ENCODE measurements around the gene SMC4. TPM values are rescaled to one million over a fixed set of nuclear protein-coding genes. Genes with fewer than 3 reads are reported as not detected.
A peak's percentile ranks its signal among the peaks of the same experiment; 100 is the strongest.
"Not testable (repeated sequence)": the region's sequence is repeated elsewhere in the genome, so short reads cannot be mapped to it uniquely, and the experiment has no call there.

Gene SMC4
- polyA plus RNA-seq (ENCODE audit: insufficient read depth in 1 of 5, insufficient read length in 5 of 5, low replicate concordance in 1 of 5) = 100 to 1,000 TPM in 4 of 5 donors, 10 to 100 TPM in 1; 72.9 to 268 (median 189) TPM
- long read RNA-seq, donor 1, full-length matches to known transcripts = 9 of 71 reads
- long read RNA-seq, donor 1, partial matches to known transcripts = 62 of 71 reads
- long read RNA-seq, donor 1, other reads (novel, unspliced or antisense) = 0 of 71 reads
- long read RNA-seq, donor 2, full-length matches to known transcripts = 5 of 29 reads
- long read RNA-seq, donor 2, partial matches to known transcripts = 24 of 29 reads
- long read RNA-seq, donor 2, other reads (novel, unspliced or antisense) = 0 of 29 reads
- long read RNA-seq, donor 3, full-length matches to known transcripts = 8 of 23 reads
- long read RNA-seq, donor 3, partial matches to known transcripts = 15 of 23 reads
- long read RNA-seq, donor 3, other reads (novel, unspliced or antisense) = 0 of 23 reads
- long read RNA-seq, donor 4, transcript SMC4-223 (2 exons, 457 nt) = major isoform, 6 of 62 reads
- long read RNA-seq, donor 4, partial matches to known transcripts = 51 of 62 reads
- long read RNA-seq, donor 4, other reads (novel, unspliced or antisense) = 0 of 62 reads
- long read RNA-seq, donor 5, full-length matches to known transcripts = 12 of 103 reads
- long read RNA-seq, donor 5, partial matches to known transcripts = 91 of 103 reads
- long read RNA-seq, donor 5, other reads (novel, unspliced or antisense) = 0 of 103 reads
- long read RNA-seq, donor 6, full-length matches to known transcripts = 7 of 54 reads
- long read RNA-seq, donor 6, partial matches to known transcripts = 47 of 54 reads
- long read RNA-seq, donor 6, other reads (novel, unspliced or antisense) = 0 of 54 reads
- long read RNA-seq, donor 7, partial matches to known transcripts = 64 of 67 reads
- long read RNA-seq, donor 7, other reads (novel, unspliced or antisense) = 0 of 67 reads
- long read RNA-seq, donor 8, transcript SMC4-223 (2 exons, 457 nt) = major isoform, 5 of 14 reads
- long read RNA-seq, donor 8, partial matches to known transcripts = 8 of 14 reads
- long read RNA-seq, donor 8, other reads (novel, unspliced or antisense) = 0 of 14 reads

- peak; percentile 96 to 98 for DNase-seq
Measured at GRCh38 chr3:160399125-160400029, at the start of gene SMC4, which contains the start of gene IFT80. Gene SMC4, plus strand, starts transcription at chr3:160399650. Its CDS starts 1,177 bp downstream, at chr3:160400827. Gene IFT80, minus strand, starts transcription at chr3:160399225. Its CDS starts 14,625 bp downstream, at chr3:160384600.

GRCh38 chr3:160355826-160356225, 43.6 kb upstream of the SMC4 start:
- no peak for DNase-seq

GRCh38 chr3:160362896-160363295, 36.6 kb upstream of the SMC4 start:
- DNase-seq = not testable (repeated sequence)

GRCh38 chr3:160365869-160366522, 33.5 kb upstream of the SMC4 start:
- no peak for DNase-seq

GRCh38 chr3:160368804-160369203, 30.6 kb upstream of the SMC4 start:
- no peak for DNase-seq

GRCh38 chr3:160369784-160370183, 29.7 kb upstream of the SMC4 start:
- no peak for DNase-seq

GRCh38 chr3:160370987-160371857, 28.2 kb upstream of the SMC4 start:
- DNase-seq = no peak

- no peak for DNase-seq
Measured at GRCh38 chr3:160372780-160373179, 26.7 kb upstream of the SMC4 start.

- no peak for DNase-seq
Measured at GRCh38 chr3:160373655-160374054, 25.8 kb upstream of the SMC4 start.

GRCh38 chr3:160374472-160374871, 25.0 kb upstream of the SMC4 start:
- no peak for DNase-seq

GRCh38 chr3:160374925-160375324, 24.5 kb upstream of the SMC4 start:
- no peak for DNase-seq

- no peak for DNase-seq
Measured at GRCh38 chr3:160376681-160377080, 22.8 kb upstream of the SMC4 start.

GRCh38 chr3:160378331-160379109, 20.9 kb upstream of the SMC4 start:
- DNase-seq = no peak

GRCh38 chr3:160379628-160380214, 19.7 kb upstream of the SMC4 start:
- DNase-seq = no peak

GRCh38 chr3:160381470-160381869, 18.0 kb upstream of the SMC4 start:
- no peak for DNase-seq

- DNase-seq = no peak
Measured at GRCh38 chr3:160384639-160385318, 14.7 kb upstream of the SMC4 start.

- DNase-seq = no peak
Measured at GRCh38 chr3:160390565-160391138, 8.8 kb upstream of the SMC4 start.

Measured in right lung (tissue), 10 donors.